Activated naive CD4-positive, alpha-beta T cell treated with anti-CD3 and anti-CD28 coated beads for 36 hours (primary cell): Measurements from ENCODE around the gene BTBD2. TPM values are rescaled to one million over a fixed set of nuclear protein-coding genes. Genes with fewer than 3 reads are reported as not detected.
A peak's percentile ranks its signal among the peaks of the same experiment; 100 is the strongest.

Source experiments
- CTCF ChIA-PET: fragments of 350-600 bp; sonication (Branson Sonifier 250); formaldehyde crosslinking; loops from one replicate; lab custom pipeline; 2021; ENCODE audit warnings: antibody characterized with exemption; lab: Charles Lee
- DNase-seq: peaks from one replicate; pipeline ENCODE4 v3.0.0-alpha.2; 2020
- H3K27ac Mint-ChIP-seq: one replicate; pipeline ENCODE4 v1.8.0; 2021; ENCODE audit warnings: mild to moderate bottlenecking, mixed read lengths
- H3K27me3 Mint-ChIP-seq: one replicate; pipeline ENCODE4 v1.8.0; 2021; ENCODE audit warnings: low read depth, mixed read lengths
- H3K36me3 Mint-ChIP-seq: one replicate; pipeline ENCODE4 v1.8.0; 2021; ENCODE audit warnings: low read depth, mixed read lengths
- H3K4me1 Mint-ChIP-seq: one replicate; pipeline ENCODE4 v1.8.0; 2021; ENCODE audit warnings: low read depth, mixed read lengths
- H3K4me3 Mint-ChIP-seq: one replicate; pipeline ENCODE4 v1.8.0; 2021; ENCODE audit warnings: mild to moderate bottlenecking, moderate library complexity, mixed read lengths
- H3K9me3 Mint-ChIP-seq: one replicate; pipeline ENCODE4 v1.8.0; 2021; ENCODE audit warnings: mixed read lengths
- intact Hi-C: fragments of 100-400 bp; cut with micrococcal nuclease; formaldehyde crosslinking; loops from one replicate; pipeline ENCODE4 v1.15.1; 2023
- total RNA-seq, 2 experiments: library from RNA; stranded (reverse); gene quantifications; one replicate each; pipeline ENCODE4 v1.2.3, GENCODE V29; 2021

Gene BTBD2
- total RNA-seq, 2 experiments from 2014 or later = 37.0 to 49.0 TPM

DNA sequence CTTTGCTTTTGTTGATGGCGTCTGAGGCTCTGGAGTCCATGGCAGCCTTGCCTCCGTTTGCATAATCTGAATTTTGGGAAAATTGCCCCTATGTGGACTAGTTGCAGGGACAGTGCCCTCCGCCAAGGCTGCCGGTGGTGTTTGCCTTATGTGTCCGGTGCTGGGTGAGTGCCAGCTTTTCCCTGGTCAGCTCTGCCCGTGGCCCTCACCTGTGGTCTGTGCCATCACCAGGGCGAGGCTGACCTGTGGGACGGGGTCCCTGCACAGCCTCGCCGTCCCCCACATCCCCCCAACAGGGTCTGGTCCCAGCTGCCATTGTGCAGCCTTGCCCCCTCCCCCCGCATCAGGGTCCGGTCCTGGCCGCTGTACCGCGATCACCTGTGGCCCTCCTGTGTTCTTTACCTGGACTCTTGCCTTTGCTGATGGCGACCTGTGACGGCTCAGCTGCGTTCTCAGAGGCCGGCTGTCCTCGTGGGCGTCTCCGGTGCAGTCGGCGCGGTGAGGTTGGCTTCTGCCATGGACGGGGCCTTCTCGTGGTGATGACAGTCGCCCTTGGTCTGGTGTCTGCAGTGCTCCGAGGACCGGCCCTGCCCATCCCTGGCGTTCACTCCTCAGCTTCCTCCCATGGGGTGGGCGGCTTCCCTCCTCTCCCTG is 61.9 kb downstream of the BTBD2 start:
- H3K36me3 Mint-ChIP-seq = peaks cover 4% of the 10 kb centered on the region
- no peaks in the 10 kb centered on the region for H3K27me3 Mint-ChIP-seq
- H3K4me1 Mint-ChIP-seq = peaks cover 19% of the 10 kb centered on the region
- H3K9me3 Mint-ChIP-seq = no peaks in the 10 kb centered on the region
- intact Hi-C loops = no loop called here
- DNase-seq = no peak
- no peak overlapping the region for H3K27ac Mint-ChIP-seq
- CTCF ChIA-PET = no interaction called here
- no peak overlapping the region for H3K4me3 Mint-ChIP-seq

DNA sequence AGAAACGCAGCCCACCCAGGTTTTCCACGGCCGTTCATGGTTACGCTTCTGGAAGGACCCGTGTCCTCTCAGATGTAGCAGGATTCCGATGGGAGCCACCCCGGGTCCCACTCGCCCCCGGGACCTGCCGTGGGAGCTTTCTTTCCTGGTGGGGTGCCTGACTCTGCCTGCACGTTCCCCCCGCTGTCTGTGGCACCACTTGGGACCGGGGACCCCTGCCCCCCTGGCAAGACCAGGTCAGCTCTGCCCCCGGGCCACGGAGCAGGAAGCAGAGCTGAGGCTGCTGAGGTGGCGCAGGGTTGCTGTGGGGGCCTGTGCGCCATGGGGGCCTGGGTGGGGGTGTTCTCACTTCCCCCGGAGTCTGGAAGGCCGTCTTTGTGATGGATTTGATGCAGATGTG is 62.5 kb downstream of the BTBD2 start:
- peaks cover 4% of the 10 kb centered on the region for H3K36me3 Mint-ChIP-seq
- H3K4me1 Mint-ChIP-seq = peaks cover 21% of the 10 kb centered on the region
- no peak overlapping the region for H3K4me3 Mint-ChIP-seq
- no peak overlapping the region for H3K27ac Mint-ChIP-seq
- H3K9me3 Mint-ChIP-seq = no peaks in the 10 kb centered on the region
- CTCF ChIA-PET = no interaction called here
- intact Hi-C loops = no loop called here
- H3K27me3 Mint-ChIP-seq = no peaks in the 10 kb centered on the region
- DNase-seq = no peak

DNA sequence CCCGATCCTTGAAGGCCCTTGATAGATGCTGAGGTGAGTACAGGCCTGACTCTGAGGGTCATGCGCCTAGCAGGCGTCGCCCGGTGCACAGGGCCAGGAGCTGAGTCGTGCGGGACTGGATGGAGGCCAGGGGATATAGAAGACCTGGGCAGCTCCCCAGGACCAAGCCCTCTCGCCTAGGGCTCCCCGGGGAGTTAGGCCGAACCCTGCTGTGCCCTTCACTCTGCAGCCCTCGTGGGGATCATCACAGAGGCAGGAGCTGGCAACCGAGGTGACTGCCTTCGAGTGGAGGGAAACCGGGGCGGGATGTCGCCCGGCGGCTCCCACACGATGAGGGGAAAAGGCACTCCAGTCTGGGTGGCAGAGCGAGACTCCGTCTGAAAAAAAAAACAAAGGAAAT is 62.9 kb downstream of the BTBD2 start:
- no peaks in the 10 kb centered on the region for H3K9me3 Mint-ChIP-seq
- H3K4me1 Mint-ChIP-seq = peaks cover 21% of the 10 kb centered on the region
- H3K4me3 Mint-ChIP-seq = no peak overlapping the region
- no peak overlapping the region for H3K27ac Mint-ChIP-seq
- no peak for DNase-seq
- no peaks in the 10 kb centered on the region for H3K27me3 Mint-ChIP-seq
- intact Hi-C loops = no loop called here
- peaks cover 4% of the 10 kb centered on the region for H3K36me3 Mint-ChIP-seq
- CTCF ChIA-PET = no interaction called here

DNA sequence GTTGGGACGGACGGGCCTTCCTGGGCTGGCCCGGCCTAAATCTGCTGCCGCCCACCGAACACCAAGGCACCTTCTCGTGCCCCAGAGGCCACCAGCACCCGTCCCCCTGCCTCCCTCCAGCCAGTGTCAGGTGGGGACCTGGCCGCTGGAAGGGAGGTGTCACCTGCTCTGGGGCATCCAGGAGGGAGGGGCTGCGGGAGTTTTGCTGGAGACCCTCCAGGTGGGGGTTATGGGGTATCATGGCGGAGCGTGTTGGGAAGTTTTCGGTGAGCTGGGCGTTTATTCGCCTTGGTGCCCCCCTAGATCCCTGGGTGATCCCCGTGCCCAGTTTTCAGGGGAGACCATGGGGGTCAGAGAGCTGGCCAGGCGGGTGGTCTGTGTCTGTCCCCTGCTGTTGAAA is 64.9 kb downstream of the BTBD2 start:
- Mint-ChIP-seq H3K9me3 (no peaks in the 10 kb centered on the region), H3K27me3 (no peaks in the 10 kb centered on the region), H3K4me3 (no peak overlapping the region), H3K36me3 (peaks cover 6% of the 10 kb centered on the region), H3K27ac (no peak overlapping the region), H3K4me1 (peaks cover 22% of the 10 kb centered on the region)
- DNase-seq = no peak
- CTCF ChIA-PET = no interaction called here
- intact Hi-C loops = no loop called here

DNA sequence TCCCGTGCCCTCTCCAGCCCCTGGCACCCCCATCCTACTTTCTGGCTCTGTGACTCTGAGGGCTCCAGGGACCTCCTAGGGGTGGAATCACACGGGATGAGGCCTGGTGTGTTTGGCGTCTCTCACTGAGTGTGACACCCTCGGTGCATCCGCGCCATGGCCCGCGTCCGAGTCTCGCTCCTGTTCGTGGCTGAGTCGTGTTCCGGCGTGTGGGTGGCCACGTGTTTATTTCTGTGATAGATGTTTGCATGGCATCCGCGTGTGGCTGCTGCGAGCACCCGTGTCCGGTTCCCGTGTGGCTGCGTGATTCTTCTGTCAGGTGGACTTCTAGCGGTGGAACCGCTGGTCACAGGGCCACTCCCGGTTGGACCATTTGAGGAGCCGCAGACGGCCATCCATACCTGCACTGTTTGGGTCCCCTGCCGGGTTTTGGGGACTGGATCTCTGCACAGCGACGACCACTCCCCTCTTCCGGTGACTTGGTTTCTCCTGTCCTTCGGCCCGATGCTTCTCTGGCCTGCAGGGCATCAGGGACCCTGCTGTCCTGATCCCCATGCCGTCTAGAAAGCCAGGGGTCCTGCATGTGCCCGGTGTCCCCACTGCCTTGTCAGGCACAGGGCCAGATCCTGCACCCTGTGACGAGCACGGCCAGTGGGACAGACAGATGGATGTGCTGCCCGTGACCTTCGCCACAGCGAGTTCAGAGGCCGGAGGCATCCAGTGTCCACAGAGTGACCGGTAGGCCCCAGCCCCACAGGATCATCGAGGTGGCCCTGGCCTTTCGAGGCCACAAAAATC is 66.0 kb downstream of the BTBD2 start:
- Mint-ChIP-seq H3K4me3 (no peak overlapping the region), H3K27ac (no peak overlapping the region), H3K9me3 (no peaks in the 10 kb centered on the region), H3K36me3 (peaks cover 6% of the 10 kb centered on the region), H3K27me3 (no peaks in the 10 kb centered on the region), H3K4me1 (peaks cover 25% of the 10 kb centered on the region)
- intact Hi-C loops = no loop called here
- CTCF ChIA-PET = no interaction called here
- no peak for DNase-seq

DNA sequence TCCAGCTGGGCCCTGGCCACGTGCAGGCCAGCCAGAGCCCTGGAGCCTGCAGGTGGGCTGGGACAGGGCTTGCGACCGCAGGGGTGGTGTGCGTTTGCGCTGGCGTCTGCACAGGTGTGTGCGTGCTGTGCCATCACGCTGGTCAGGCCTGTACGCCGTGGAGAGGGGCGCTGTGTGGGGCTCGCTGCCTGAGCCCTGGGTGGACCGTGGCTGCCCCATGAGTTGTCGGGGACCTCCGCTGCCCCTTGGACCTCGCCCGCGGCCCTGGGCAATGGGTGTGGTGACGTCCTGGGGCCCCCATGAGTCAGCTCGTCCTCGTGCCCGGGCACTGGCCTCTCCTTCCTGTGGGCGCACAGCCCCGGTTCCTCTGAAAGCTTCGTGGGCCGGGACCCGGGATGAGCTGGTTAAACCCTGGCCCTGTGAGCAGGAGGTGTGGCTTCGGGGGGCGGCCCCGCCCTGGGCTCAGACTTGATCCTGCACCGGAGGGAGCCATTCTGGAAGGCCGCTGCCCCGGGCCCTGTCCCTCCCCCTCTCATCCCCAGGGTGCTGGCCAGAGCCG is 67.8 kb downstream of the BTBD2 start:
- no peak overlapping the region for H3K27ac Mint-ChIP-seq
- H3K36me3 Mint-ChIP-seq = peaks cover 8% of the 10 kb centered on the region
- no peak overlapping the region for H3K4me3 Mint-ChIP-seq
- CTCF ChIA-PET = interaction anchor here (0.9 kb wide), 1 partner anchor 18 kb away, joined by 3 read pairs; no protein-coding TSS in a partner anchor
- H3K4me1 Mint-ChIP-seq = peaks cover 38% of the 10 kb centered on the region
- H3K9me3 Mint-ChIP-seq = no peaks in the 10 kb centered on the region
- intact Hi-C loops = no loop called here
- no peak for DNase-seq
- no peaks in the 10 kb centered on the region for H3K27me3 Mint-ChIP-seq

DNA sequence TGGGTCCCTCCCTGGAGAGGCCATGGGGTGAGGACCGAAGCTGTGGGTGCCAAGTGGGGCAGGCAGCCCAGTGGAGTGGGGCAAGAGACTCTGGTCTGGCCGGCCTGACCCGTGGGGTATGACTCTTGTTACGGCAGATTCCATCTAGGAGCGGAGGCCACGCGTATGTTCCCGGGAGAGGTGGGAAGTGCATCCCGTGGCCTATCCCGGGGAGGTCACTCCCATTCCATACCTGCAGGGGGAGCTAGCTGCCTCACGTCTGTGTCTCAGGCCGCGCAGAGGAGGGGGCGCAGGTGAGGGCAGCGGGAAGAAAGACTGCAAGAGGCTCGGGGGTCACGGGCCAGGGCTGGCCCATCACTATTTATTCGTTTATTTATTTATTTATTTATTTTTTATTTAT is 69.6 kb downstream of the BTBD2 start:
- CTCF ChIA-PET = interaction anchor here (0.5 to 1.5 kb wide), 8 partner anchors 11 to 149 kb away, joined by 3 to 7 read pairs (median 4); no protein-coding TSS in a partner anchor
- DNase-seq = peak; percentile 52
- Mint-ChIP-seq H3K4me3 (no peak overlapping the region), H3K36me3 (peaks cover 8% of the 10 kb centered on the region), H3K4me1 (peaks cover 36% of the 10 kb centered on the region), H3K27me3 (no peaks in the 10 kb centered on the region), H3K27ac (peak overlapping the region; percentile 16), H3K9me3 (no peaks in the 10 kb centered on the region)
- intact Hi-C loops = no loop called here

DNA sequence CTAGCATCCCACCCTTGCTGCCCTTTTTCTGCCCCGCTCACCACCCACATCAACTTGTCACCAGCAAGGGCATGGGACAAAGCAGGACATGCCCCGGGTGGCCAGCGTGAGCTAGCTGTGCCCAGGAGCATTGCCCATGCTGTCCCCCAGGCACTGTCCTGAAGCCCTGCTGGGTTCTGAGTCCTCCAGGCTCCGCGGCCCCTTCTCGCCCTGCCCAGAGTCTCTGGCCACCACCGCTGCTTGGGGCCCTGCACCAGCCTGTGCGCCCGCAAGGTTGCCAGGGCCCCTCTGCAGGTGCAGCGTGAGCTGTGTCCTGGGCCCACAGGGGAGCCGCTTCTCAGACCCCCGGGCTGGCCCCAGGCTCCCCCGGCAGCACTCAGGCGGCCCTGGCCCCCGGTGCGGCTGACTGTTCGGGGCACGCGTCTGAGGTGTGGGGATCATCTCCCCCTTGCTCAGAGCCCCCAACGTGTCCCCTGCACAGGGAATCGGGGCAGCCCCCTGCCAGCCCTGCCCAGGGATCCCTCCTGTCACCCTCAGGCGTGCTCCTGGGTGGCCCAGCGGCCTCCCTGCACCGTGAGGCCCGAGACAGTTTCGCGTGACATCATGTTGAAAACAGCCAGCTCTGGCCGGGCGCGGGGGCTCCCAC is 70.5 kb downstream of the BTBD2 start:
- Mint-ChIP-seq H3K9me3 (no peaks in the 10 kb centered on the region), H3K4me3 (no peak overlapping the region), H3K36me3 (peaks cover 8% of the 10 kb centered on the region), H3K27ac (no peak overlapping the region), H3K27me3 (no peaks in the 10 kb centered on the region), H3K4me1 (peaks cover 32% of the 10 kb centered on the region)
- DNase-seq = no peak
- CTCF ChIA-PET = interaction anchor here (0.7 to 1.5 kb wide), 4 partner anchors 14 to 57 kb away, joined by 4 to 5 read pairs (median 4); no protein-coding TSS in a partner anchor
- intact Hi-C loops = no loop called here

DNA sequence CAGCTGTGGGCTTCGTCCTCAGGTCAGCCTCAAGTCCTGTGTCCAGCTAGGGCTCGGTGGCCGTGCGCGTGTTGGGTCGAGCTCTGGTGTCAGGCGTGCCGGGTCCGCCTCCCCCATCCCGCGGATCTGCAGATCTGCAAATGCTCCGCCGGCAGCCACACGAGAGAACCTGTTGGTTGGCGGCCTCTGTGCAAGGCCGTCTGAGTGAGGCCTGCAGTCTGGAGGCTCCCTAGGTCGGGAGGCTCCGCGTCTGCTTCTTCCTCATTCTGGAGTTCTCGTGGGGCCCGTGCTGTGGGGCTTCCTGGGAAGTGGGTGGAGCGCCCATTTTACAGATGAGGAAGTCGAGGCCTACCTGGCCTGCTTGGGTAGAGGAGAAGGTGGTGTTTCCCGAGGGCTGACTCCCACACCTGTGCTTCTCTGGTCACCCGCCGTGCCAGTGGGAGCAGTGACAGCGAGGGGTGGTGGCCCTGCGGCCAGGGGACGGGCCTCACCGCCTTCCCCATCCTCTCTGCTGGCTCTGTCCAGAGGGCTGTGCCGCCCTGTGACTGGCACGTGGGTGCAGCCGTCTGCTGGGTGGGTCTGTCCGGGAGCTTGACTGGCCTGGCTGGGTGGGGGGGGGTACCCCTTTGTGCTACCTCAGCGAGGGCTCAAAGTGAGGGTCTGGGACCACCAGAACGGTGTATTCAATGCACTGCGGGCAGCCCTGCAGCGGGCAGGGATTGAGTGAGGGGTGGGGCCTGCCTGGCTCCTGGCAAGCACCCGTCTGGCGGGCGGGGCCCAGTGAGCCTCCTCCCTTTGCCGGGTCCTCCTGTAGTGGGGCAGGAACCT is 71.2 kb downstream of the BTBD2 start:
- H3K27ac Mint-ChIP-seq = no peak overlapping the region
- H3K4me3 Mint-ChIP-seq = peak overlapping the region; percentile 34
- CTCF ChIA-PET = interaction anchor here (1.5 kb wide), 1 partner anchor 15 kb away, joined by 5 read pairs; no protein-coding TSS in a partner anchor
- no peaks in the 10 kb centered on the region for H3K27me3 Mint-ChIP-seq
- peaks cover 6% of the 10 kb centered on the region for H3K36me3 Mint-ChIP-seq
- no peaks in the 10 kb centered on the region for H3K9me3 Mint-ChIP-seq
- peaks cover 37% of the 10 kb centered on the region for H3K4me1 Mint-ChIP-seq
- no peak for DNase-seq
- intact Hi-C loops = no loop called here

DNA sequence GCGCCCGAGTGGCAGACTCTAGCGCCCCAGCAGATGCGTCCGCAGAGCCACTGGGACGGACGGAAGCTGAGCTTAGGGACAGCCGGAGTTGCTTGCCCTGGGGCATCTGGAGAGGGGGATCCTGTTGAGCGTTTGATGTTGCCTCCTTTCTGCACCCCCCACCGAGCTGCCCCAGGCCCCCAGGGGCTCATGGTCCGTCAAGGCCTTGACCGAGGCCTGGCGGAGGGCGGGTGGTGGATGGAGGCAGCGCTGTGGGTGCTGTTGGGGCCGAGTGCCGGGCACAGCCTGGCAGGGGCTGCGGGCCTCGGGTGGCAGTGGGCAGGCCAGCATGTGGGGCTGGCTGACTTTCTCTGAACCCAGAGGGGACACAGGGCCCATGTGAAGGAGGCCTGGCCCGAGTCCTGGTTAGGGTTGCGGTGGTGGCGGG is 71.8 kb downstream of the BTBD2 start:
- Mint-ChIP-seq H3K27me3 (no peaks in the 10 kb centered on the region), H3K4me3 (peak overlapping the region; percentile 91), H3K36me3 (peaks cover 4% of the 10 kb centered on the region), H3K9me3 (no peaks in the 10 kb centered on the region), H3K27ac (no peak overlapping the region), H3K4me1 (peaks cover 34% of the 10 kb centered on the region)
- intact Hi-C loops = no loop called here
- CTCF ChIA-PET = interaction anchor here (0.6 to 2.1 kb wide), 2 partner anchors 16 to 282 kb away, joined by 3 to 10 read pairs; no protein-coding TSS in a partner anchor
- DNase-seq = no peak

DNA sequence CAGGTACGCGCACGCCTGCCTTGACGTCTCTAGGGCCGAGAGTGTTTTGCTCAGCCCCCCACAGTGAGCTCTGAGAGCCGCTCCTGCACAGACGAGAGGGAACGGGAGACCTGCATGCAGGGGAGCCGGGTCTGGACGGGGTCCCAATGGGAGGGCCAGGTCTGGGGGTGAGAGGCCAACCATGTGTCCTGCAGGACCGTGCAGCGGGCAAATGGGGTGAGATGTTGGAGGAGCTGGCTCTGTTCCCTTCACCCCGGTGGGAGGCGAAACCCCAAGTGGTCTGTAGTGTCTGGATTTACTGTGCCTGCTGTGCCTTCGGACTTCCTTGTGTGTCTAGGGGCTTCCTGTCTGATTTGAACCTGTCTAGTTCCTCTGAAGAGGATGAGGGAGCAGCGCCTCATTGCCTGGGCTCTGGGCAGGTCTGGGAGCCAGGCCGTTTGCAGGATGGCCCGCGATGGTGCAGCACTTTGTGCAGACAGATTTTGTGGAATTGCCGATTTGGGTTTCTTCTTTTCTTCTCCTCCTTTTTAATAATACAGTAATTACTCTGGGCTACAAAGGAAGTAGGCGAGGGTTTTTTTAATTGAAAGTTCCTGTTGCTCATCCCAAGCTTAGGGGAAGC is 72.5 kb downstream of the BTBD2 start:
- intact Hi-C loops = loop anchor here (1.0 kb wide), 4 partner anchors 14 to 153 kb away; partner anchors contain the start of genes ADAT3, IZUMO4, MOB3A and SCAMP4
- Mint-ChIP-seq H3K4me3 (peak overlapping the region; percentile 91), H3K27ac (peak overlapping the region; percentile 92), H3K4me1 (peaks cover 31% of the 10 kb centered on the region), H3K36me3 (peaks cover 4% of the 10 kb centered on the region), H3K9me3 (no peaks in the 10 kb centered on the region), H3K27me3 (no peaks in the 10 kb centered on the region)
- CTCF ChIA-PET = interaction anchor here (0.6 to 2.1 kb wide), 3 partner anchors 15 to 282 kb away, joined by 3 to 10 read pairs (median 3); no protein-coding TSS in a partner anchor
- no peak for DNase-seq
